Measurements from ENCODE around the gene HOXC13.

DNA sequence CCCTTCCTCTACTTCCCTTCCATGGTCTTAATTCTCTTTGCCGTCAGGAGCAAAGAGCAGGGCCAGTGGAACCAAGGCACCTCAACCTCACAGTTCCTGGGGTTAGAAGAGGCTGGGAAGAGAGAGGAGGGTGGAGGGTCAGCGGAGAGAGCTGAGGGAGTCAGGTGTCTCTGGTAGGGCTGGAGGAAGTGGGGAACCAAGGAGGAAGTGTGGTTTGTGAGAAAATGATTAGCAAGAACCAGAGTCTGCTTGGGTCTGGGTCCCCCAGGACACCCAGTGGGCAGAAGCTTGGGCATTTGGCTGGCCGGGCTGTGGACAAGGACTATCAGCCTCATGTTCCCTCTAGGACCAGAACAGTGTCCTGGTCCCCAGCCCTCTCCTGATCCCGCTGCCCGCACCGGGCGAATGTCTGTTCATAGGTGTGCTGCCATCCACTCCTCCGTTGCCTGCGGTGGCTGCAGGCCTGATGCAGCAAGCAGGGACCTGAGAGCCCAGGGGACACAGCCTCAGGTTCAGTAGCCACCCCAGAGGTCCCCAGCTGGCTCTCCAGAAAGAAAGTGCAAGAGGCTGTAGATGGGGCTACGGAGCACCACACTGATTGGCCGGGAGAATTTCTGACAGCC is 18.4 kb downstream of the HOXC13 start:
- TF ChIP-seq, protein P1, sequence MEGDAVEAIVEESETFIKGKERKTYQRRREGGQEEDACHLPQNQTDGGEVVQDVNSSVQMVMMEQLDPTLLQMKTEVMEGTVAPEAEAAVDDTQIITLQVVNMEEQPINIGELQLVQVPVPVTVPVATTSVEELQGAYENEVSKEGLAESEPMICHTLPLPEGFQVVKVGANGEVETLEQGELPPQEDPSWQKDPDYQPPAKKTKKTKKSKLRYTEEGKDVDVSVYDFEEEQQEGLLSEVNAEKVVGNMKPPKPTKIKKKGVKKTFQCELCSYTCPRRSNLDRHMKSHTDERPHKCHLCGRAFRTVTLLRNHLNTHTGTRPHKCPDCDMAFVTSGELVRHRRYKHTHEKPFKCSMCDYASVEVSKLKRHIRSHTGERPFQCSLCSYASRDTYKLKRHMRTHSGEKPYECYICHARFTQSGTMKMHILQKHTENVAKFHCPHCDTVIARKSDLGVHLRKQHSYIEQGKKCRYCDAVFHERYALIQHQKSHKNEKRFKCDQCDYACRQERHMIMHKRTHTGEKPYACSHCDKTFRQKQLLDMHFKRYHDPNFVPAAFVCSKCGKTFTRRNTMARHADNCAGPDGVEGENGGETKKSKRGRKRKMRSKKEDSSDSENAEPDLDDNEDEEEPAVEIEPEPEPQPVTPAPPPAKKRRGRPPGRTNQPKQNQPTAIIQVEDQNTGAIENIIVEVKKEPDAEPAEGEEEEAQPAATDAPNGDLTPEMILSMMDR (optimal IDR thresholded peaks at IDR 0.05 in 1 of 3, IDR thresholded peaks at IDR 0.05 in 1 of 3, conservative IDR thresholded peaks at IDR 0.05 in 1 of 3; ENCODE audit: extremely low read depth in 1 of 3, insufficient read depth in 2 of 3, low read length in 3 of 3), result no peak
- no peak for TF ChIP-seq EZH2 (IDR thresholded peaks at IDR 0.05; ENCODE audit: low read length)

Measured in keratinocyte (primary cell).